GM19463 (cell line): Measurements from ENCODE around the gene HIPK2.

Experiments used
- ATAC-seq: cut with Tn5 transposase; IDR thresholded peaks from one replicate; pipeline ENCODE4 v1.9.1; 2021; ENCODE audit warnings: mild to moderate bottlenecking, moderate library complexity; ENCODE audit not compliant: unreplicated experiment

HIPK2 gene

DNA sequence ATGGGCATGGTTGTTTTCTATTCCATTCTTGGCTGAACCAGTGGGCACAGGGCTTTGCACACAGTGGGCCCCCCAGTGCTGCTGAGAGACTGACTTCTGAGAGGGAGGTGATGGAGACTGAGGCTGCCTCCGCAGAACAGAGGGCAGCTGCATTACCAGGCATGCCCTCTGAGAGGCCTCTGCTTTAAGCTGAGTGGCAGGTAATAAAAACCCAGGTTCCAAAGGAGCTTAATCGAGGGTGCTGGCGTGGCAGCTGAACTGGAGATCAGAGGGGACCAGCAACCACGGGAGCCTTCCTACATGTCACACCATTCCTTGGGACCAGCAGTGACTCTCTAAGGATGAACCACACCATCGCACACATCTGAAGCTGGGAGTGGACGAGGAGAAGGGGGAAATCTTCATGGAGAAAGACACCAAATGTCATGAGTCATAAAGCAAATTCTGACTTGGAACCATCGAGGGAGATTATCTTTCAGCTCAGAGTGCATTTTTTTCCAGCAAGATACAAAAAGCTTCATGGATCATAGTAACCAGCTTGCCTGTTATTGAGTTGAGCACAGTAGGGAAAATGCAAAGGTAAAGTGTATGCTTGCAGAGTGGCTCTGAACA, 24.6 kb downstream of the HIPK2 start:
- no peak for ATAC-seq

DNA sequence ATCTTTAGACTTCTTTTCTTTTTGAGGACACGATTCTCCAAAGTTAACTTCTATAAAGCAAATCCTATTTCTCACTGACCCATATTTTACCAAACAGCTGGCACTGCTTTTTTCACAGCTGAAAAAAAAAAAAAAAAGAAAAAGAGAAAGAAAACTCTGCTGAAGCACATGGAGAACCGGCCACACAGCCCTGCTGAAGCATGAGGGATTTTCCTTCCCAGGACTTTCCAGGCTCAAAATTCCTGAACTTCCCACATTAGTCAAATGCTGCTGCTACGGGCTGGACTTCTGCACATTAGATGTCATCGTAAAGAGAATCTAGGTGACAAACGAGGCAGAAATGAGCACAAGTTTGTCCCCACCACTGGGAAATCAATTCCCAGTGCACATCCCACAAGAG, 25.2 kb downstream of the HIPK2 start:
- ATAC-seq = no peak

DNA sequence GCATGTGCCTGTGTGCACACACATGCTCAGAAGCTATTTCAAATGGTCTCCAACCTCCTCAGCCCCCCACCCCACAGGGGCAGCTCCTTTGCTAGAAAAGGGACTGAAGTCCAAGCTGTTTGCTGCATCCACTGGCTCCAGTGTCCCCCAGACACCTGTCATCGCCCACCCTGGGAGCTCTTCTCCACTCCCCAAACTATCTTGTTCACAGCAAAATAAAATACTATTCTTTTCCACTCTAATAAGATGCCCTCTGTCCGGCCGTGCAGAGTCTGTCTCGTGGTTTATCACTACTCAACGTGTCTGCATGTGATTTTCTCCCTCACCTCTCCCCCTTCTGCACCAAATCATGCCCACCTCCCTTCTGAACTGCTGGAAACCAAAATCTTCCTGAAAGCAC, 25.6 kb downstream of the HIPK2 start:
- ATAC-seq = no peak

DNA sequence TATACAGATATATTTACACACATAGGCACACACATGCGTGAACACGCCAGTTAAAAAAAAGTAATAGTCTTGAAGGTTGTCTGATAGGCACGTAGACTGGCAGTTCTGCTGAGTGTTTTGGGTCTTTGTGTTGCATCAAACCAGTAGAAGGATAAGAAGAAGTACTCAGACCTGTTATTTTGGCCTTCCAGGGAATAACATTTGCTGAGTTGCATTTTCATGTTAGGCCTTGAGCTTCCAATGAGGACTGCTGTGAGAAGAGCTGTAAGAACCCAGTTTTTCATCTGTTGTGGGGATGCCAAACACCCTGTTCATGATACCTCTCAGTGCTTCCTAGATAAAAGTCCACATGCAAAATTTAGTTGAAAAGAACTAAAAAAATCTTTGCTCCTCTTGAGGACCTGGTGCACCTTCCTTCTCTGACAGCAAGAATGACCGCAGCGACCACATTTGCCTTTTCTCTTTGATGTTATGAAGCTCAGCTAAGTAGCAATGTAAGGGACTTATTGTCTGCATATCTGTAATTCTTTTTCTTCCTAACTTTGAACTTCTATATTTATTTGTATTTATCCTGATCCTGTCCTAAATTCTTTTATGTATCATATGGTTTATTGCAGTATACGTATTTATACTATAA, 27.2 kb downstream of the HIPK2 start:
- no peak for ATAC-seq

DNA sequence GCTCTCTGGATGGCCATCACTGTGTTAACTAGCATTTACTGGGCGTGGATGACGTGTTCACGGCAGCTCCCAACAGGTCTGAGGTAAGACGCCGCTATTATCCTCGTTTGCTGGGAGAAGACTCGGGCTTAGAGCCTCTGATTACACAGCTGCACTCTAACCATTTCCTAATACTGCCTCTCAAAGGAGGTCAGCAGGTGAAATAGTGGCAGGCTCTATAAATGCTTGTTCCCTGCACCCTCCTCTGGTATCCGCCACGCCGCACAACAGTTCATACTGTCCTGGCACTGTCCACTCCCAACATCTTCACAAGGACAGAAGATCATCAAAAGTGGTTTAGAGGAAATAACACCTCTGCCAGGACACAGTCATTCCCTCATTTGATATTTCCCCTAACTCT, 28.3 kb downstream of the HIPK2 start:
- ATAC-seq = no peak

DNA sequence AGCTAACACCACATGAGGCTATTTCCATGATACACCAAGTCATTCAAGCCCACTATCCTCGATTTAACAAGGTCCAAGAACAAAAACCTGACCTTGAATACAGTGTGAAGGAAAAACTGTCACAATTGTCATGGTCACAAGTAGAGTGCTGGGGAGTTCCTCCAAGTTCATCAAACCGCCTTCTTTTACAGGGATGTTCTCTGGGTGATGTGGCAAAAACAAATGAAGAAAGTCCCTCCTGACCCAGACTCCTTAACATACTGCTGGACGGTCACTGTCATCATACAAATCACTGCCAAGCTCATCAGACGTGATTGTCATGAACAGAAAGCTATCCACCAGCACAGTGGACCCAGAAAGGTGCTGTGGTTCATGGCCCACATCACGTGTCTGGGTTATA, 28.9 kb downstream of the HIPK2 start:
- ATAC-seq = no peak

DNA sequence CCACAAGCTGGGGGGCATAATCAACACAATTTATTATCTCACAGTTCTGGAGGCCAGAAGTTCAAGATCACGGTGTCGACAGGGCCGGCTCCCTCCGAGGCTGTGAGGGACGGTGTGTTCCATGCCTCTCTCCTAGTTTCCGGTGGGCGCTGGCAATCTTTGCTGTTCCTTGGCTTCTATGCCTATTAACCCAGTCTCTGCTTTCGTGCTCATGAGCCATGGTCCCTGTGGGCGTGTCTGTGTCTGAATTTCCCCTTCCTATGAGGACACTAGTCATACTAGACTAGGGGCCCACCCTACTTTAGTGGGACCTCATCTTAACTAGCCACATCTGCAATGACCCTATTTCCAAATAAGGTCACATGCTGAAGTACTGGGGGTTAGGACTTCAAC, 29.4 kb downstream of the HIPK2 start:
- ATAC-seq = no peak

DNA sequence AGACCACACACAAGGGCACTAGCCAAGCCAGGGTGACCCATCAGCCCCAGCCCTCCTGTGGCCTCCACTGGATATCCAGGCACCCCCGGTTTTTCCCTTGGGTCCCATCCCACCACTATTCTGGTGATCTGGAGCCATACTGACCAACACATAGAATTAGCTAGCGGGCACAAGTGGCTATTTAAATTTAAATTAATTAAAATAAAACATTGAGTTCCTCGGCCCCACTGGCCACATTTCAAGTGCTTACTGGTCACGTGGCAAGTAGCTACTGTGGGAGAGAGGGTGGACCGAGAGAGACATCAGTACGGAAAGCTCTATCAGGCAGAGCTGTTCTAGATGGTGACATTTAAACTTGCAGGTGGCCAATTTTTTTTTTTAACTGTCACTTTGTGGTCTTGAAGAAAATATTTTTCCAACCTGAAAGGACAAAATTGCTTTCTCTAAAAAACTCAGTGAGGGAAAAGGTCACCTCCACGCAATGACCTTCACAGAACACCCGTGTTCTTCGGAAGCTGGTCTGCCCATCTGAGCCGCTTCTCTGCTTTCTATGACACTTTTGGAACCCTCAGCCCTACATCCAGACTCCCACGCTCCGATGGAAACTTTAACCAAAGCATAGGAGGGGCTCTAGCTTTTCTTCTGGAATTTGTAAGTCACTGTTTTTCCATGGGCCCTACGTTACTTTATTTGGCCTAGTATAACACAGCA, 30.0 kb downstream of the HIPK2 start:
- no peak for ATAC-seq

DNA sequence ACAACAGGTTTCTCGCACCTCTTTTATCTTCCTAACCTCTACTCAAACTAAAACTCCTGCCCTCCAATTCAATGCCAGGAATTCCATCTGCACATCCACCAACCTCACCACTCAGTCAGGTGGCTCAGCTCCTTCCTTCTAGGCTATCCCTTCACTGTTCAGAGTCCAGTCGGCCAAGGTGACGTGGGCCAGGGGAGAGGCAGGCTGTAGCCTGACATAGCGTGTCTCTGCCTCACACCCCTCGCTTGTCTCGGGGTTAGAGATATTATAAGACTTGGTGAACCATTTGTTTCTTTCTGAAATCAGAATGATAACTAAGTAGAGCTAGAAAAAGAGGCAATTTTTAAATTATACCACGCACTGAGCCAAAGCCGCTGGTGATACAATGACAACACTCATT, 31.1 kb downstream of the HIPK2 start:
- ATAC-seq = no peak

DNA sequence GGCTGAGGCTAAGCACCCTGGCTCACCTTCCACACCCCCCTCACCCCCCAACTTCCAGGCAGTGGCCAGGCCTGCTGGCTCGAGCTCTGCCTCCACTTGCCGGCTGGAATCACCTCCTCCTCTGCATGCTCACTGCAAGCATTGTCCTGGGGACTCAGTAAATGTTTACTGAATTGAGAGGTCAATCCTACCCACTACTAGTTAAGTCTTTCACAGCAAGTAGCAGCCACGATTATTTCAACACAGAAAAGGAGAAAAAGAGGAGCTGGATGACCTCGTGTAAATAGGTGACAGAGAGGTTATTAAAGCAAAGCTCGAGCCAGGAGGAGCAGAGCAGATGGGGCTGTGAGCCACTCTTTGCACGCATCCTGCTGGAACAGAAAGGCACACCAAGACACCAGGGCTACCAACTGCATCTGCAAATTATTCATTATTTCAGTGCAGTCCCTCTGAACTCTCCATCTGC, 32.1 kb downstream of the HIPK2 start:
- no peak for ATAC-seq

DNA sequence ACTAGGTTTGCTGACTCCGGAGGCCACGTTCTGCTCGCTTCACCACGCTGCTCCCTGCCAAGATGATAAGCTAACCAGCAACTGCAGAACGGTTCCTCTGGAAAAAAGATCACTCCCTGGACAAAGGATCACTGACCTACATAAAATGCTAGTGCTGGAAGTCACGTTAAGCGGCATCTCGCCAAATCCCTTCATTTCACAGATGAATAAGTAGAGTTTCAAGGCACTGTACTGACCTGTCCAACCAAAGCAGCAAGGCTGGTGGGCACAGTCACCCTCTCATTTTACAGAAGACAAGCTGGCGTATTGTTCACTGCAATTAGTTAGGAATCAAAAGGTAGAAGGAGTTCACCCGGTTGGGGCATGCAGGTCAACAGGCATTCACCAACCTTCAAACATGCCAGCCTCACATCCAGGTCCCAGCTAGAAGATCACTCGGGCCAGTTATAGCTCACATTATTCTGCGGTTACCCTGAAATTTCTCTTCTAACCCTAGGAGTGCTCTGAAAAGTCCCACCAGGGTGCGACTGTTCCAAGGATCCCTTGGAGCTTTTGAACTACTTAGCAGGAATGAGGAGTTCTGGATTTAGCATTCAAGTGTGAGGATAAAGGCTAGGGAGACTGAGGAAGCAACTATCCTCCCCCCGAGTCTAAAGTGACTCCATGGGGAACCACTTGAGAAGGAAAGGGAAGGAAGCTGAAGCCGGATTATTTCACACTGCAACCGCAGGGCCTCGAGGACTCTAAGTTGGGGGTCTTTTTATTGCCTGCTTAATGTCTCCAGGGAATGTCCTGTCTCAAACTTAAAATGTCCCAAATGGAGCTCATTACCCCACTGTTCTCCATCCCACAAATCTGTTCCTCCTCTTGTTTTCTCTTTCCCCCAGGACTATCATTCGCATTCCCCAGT, 32.8 kb downstream of the HIPK2 start:
- no peak for ATAC-seq

DNA sequence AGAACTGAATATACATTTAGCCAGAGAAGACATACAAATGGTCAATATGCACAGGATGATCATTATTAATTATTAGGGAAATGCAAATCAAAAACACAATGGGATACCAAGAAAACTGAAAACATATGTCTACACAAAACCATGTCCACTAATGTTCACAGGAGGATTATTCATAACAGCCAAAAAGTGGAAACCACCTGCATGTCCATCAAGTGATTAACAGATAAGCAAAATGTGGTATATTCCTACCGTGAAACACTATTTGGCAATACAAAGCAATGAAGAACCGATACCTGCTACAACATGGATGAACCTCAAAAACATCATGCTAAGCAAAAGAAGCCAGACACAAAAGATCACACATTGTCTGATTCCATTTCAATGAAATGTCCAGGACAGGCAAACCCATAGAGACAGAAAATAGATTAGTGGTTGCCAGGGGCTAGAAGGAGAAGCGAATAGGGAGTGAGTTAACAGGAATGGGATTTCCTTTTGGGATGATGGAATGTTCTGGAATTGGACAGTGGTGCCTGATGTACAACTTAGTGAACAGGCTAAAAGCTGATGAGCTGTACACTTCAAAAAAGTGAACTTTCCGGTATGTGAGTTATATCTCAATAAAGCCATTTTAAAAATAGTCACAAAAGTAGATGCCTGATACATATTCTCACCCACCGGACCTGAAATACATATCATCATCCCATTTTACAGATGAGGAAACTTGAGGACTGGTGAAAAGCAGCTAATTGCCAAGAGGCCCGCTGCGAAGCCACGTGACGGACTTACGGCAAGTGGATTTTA, 33.6 kb downstream of the HIPK2 start:
- peak; percentile 61 for ATAC-seq

DNA sequence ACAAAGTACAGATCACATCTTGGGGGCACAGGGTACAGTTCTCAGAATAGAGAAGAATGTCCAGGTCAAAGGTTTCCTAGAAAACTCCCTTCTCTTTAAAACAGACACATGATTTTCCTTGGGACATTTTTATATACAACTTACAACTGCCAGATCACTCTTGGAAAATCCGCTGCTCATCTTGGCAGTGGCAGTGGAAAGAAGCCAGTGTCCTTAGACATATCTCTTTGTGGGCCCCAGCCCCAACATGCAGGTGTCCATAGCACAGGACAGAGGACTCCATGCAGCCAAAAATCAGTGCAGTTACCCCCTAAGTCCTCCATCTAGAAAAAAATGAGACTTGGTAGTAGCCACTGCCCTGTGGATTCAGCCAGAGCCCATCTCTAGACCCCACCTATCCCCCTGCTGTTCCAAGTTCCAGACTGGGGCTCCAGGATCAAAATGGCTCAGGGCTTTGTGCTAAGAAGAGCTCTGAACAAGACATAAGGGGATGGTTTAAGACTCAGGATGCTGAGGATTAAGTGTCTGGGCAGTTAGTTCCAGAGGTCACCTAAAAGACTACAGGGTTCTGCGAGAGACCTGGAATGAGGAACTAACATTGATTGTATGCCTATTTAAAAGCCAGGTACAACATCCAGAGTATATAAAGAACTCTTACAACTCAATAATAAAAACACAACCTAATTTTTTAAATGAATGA, 34.4 kb downstream of the HIPK2 start:
- no peak for ATAC-seq

DNA sequence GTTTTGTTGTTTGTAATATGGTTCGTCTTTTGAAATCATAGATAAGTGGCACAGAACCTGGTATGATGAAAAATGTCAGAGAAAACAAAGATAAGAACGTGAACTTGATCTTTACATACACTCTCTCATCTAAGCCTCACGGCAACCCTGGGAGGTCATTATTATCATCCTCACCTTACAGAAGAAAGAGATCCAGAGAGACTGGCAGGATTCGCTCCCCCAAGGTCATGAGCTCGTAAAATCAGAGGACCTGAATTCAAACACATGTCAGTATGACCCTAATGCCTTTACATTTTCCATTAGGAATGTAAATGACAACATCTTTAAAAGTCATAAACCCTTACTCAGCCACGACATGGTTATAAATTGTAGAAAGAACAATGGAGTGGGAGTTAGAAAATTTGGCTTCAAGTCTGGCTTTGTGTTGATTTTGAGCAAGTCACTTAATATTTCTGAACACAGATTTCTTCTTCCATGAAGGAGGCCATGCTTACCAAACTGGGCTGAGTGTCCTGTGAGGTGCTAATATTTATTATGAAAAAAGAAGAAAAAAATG, 35.9 kb downstream of the HIPK2 start:
- no peak for ATAC-seq

DNA sequence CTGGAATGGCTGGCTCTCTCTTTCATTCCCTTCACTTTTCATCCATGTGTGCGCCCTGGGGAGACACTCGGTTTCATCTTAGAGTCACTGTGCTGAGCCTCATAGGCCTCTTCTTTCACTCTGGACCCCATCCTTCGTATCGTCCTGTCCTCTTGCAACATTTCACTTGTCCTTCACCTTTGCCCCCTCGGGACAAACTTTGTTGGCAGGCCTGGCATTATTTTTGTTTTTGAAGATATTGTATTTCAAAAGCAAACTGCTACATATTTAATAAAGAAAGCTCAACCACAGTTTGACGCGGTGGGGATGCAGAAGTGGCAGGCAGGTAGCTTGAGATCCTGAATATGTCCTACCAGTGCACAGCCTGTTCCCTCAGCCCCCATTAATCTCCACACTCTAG, 36.6 kb downstream of the HIPK2 start:
- no peak for ATAC-seq

DNA sequence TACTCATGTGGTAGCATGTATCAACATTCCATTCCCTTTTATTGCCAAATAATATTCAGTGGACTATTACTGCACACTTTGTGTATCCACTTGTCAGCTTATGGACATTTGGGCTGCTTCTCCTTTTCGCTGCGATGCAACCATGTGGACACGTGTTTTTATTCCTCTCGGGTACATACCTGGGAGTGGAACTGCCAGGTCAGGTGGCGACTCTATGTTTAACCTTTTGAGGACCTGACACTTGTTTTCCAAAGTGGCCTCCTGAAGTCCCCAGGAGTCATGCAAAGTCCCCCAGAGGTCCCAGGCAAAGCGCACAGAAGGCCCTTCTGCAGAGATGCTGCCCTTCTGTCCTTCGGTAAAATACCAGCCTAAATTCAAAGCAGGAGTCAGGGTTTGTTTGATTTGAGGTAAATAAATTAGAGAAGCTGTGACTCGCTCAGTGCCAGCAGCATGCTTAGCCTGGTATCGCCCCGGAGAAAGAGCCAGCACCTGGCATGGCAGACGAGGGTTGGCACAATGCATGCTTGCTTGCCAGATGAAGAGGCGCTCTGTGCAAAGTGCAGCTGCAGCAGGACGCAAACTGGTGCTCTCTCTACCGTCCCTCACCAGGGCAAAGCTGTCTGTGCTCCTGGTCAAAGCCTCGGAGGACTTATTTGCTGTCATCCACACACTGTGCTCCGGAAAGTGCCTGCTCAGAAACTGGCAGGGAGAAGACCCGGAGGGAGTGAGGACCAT, 37.8 kb downstream of the HIPK2 start:
- ATAC-seq = no peak

DNA sequence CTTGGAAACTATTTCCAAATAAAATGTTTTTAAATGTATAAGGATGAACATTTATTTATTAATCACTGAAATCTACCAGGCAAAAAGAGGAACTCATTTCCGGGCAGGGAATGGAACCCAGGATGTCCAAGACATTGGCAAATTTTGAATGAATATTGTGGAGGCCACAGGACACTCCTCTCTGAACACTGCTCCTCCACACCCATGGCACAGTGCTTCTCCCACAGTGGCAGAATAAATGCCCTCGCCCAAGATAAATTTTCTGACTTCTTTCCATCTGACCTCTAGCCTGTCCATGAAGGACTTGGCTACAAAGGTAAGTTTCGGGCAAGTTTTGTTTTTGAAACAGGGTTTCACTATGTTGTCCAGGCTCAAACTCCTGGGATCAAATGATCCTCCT, 39.0 kb downstream of the HIPK2 start:
- ATAC-seq = no peak

DNA sequence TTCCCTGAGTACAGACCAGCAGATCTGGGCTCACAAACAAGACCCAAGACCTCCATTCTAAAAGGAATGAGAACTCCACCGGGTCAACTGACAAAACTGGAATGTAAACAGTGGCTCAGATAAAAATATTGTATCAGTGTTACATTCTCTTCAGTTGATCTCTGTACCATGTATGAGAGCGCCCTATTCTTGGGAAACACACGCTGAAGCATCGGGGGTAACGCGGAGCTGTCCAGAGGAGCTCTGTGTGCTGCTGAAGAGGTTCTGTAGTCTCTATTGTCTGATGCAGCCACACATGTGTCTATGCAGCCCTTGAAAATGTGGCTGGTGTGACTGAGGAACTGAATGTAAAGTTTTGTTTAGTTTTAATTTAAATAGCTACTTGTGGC, 39.7 kb downstream of the HIPK2 start:
- ATAC-seq = no peak
